Measurements from ENCODE around the gene PTMS. TPM values are rescaled to one million over a fixed set of nuclear protein-coding genes. Genes with fewer than 3 reads are reported as not detected.

The PTMS gene
- total and polyA plus RNA-seq, 2 of the 13 experiments (the other 11 are each of a cell fraction or from before 2014, with no cell fraction given) = 40.5 to 82.4 TPM

- TF ChIP-seq, protein P1, sequence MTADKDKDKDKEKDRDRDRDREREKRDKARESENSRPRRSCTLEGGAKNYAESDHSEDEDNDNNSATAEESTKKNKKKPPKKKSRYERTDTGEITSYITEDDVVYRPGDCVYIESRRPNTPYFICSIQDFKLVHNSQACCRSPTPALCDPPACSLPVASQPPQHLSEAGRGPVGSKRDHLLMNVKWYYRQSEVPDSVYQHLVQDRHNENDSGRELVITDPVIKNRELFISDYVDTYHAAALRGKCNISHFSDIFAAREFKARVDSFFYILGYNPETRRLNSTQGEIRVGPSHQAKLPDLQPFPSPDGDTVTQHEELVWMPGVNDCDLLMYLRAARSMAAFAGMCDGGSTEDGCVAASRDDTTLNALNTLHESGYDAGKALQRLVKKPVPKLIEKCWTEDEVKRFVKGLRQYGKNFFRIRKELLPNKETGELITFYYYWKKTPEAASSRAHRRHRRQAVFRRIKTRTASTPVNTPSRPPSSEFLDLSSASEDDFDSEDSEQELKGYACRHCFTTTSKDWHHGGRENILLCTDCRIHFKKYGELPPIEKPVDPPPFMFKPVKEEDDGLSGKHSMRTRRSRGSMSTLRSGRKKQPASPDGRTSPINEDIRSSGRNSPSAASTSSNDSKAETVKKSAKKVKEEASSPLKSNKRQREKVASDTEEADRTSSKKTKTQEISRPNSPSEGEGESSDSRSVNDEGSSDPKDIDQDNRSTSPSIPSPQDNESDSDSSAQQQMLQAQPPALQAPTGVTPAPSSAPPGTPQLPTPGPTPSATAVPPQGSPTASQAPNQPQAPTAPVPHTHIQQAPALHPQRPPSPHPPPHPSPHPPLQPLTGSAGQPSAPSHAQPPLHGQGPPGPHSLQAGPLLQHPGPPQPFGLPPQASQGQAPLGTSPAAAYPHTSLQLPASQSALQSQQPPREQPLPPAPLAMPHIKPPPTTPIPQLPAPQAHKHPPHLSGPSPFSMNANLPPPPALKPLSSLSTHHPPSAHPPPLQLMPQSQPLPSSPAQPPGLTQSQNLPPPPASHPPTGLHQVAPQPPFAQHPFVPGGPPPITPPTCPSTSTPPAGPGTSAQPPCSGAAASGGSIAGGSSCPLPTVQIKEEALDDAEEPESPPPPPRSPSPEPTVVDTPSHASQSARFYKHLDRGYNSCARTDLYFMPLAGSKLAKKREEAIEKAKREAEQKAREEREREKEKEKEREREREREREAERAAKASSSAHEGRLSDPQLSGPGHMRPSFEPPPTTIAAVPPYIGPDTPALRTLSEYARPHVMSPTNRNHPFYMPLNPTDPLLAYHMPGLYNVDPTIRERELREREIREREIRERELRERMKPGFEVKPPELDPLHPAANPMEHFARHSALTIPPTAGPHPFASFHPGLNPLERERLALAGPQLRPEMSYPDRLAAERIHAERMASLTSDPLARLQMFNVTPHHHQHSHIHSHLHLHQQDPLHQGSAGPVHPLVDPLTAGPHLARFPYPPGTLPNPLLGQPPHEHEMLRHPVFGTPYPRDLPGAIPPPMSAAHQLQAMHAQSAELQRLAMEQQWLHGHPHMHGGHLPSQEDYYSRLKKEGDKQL (CRISPR knock-in tag; IDR thresholded peaks at IDR 0.05; ENCODE audit: low read depth) = no peak
- TF ChIP-seq ZMAT3 (CRISPR knock-in tag; conservative IDR thresholded peaks at IDR 0.05) = 0 out of 2 replicates have a peak, but pooled peaks have one; percentile 22
- no peak for TF ChIP-seq NFAT5 (CRISPR knock-in tag; IDR thresholded peaks at IDR 0.05)
- 0 out of 2 replicates have a peak, but pooled peaks have one; percentile 22 for TF ChIP-seq SIN3A (IDR thresholded peaks at IDR 0.05; ENCODE audit: borderline replicate concordance, low read depth, low read length)
- TF ChIP-seq ISL2 (CRISPR knock-in tag; IDR thresholded peaks at IDR 0.05) = no peak
- TF ChIP-seq IRF2 (CRISPR knock-in tag; IDR thresholded peaks at IDR 0.05) = 0 out of 2 replicates have a peak, but pooled peaks have one; percentile 22
- no peak for TF ChIP-seq ZKSCAN8 (CRISPR knock-in tag; IDR thresholded peaks at IDR 0.05; ENCODE audit: borderline replicate concordance)
- no peak for TF ChIP-seq ZNF484 (CRISPR knock-in tag; IDR thresholded peaks at IDR 0.05; ENCODE audit: borderline replicate concordance, low read depth)
- no peak for TF ChIP-seq DDIT3 (CRISPR knock-in tag; IDR thresholded peaks at IDR 0.05)
- peak; percentile 93 for TF ChIP-seq PATZ1 (CRISPR knock-in tag; IDR thresholded peaks at IDR 0.05)
- TF ChIP-seq ZBTB14 (CRISPR knock-in tag; IDR thresholded peaks at IDR 0.05) = no peak
These were observed at the start of gene PTMS (continued) for GRCh38 chr12:6765634-6766581.

Data from HepG2 (cell line).